H9 (cell line): ENCODE data around the gene MUCL3. TPM values are rescaled to one million over a fixed set of nuclear protein-coding genes. Genes with fewer than 3 reads are reported as not detected.

Experiments used
- DNase-seq: peaks from one replicate; pipeline ENCODE4 v3.0.0-alpha.2; 2017
- H2AFZ ChIP-seq: one replicate; pipeline ENCODE4 v1.6.1; 2013; ENCODE audit warnings: mild to moderate bottlenecking, low read length, control low read depth, moderate library complexity
- H2AK5ac ChIP-seq: 2 replicates; pipeline ENCODE4 v1.6.1; 2013; ENCODE audit warnings: low read length, control low read depth, mixed read lengths; ENCODE audit not compliant: insufficient read length
- H2BK120ac ChIP-seq: one replicate; pipeline ENCODE4 v1.6.1; 2013; ENCODE audit warnings: low read depth, mild to moderate bottlenecking, low read length, control low read depth, inconsistent platforms; ENCODE audit not compliant: poor library complexity, severe bottlenecking
- H2BK12ac ChIP-seq: 2 replicates; pipeline ENCODE4 v1.6.1; 2013; ENCODE audit warnings: low read length, control low read depth, mixed read lengths, low read depth; ENCODE audit not compliant: insufficient read length
- H2BK15ac ChIP-seq: 2 replicates; pipeline ENCODE4 v1.6.1; 2013; ENCODE audit warnings: low read depth, low read length, control low read depth
- H2BK20ac ChIP-seq: one replicate; pipeline ENCODE4 v1.6.1; 2013; ENCODE audit warnings: low read depth, mild to moderate bottlenecking, low read length, control low read depth, inconsistent platforms; ENCODE audit not compliant: poor library complexity, severe bottlenecking
- H2BK5ac ChIP-seq: 2 replicates; pipeline ENCODE4 v1.6.1; 2013; ENCODE audit warnings: low read length, control low read depth, mixed read lengths; ENCODE audit not compliant: insufficient read length
- H3K14ac ChIP-seq: 2 replicates; pipeline ENCODE4 v1.6.1; 2013; ENCODE audit warnings: low read length, control low read depth; ENCODE audit not compliant: insufficient read depth
- H3K18ac ChIP-seq: 2 replicates; pipeline ENCODE4 v1.6.1; 2013; ENCODE audit warnings: low read depth, mild to moderate bottlenecking, mixed read lengths, low read length, control low read depth; ENCODE audit not compliant: insufficient read length
- H3K23ac ChIP-seq: 2 replicates; pipeline ENCODE4 v1.6.1; 2013; ENCODE audit warnings: low read length, control low read depth, mixed read lengths, low read depth; ENCODE audit not compliant: insufficient read length
- H3K23me2 ChIP-seq: 2 replicates; pipeline ENCODE4 v1.6.1; 2013; ENCODE audit warnings: low read depth, mild to moderate bottlenecking, mixed read lengths, low read length, control low read depth; ENCODE audit not compliant: insufficient read length, poor library complexity, severe bottlenecking
- H3K27ac ChIP-seq: 2 replicates; pipeline ENCODE4 v1.5.1; 2013; ENCODE audit warnings: low read length, control low read depth, mixed read lengths, low read depth; ENCODE audit not compliant: insufficient read length
- H3K27me3 ChIP-seq: 2 replicates; pipeline ENCODE4 v1.6.1; 2013; ENCODE audit warnings: low read length, control low read depth, inconsistent platforms; ENCODE audit not compliant: insufficient read depth
- H3K4ac ChIP-seq: 2 replicates; pipeline ENCODE4 v1.6.1; 2013; ENCODE audit warnings: low read depth, mild to moderate bottlenecking, control low read depth, inconsistent platforms, low read length, moderate library complexity
- H3K4me1 ChIP-seq: 2 replicates; pipeline ENCODE4 v1.6.1; 2013; ENCODE audit warnings: low read length, control low read depth, inconsistent platforms; ENCODE audit not compliant: insufficient read depth
- H3K4me2 ChIP-seq: 2 replicates; pipeline ENCODE4 v1.6.1; 2013; ENCODE audit warnings: low read length, control low read depth, mixed read lengths; ENCODE audit not compliant: insufficient read length, insufficient read depth
- H3K56ac ChIP-seq: 2 replicates; pipeline ENCODE4 v1.6.1; 2013; ENCODE audit warnings: low read depth, mild to moderate bottlenecking, mixed read lengths, low read length, control low read depth; ENCODE audit not compliant: insufficient read length
- H3K79me1 ChIP-seq: 2 replicates; pipeline ENCODE4 v1.6.1; 2013; ENCODE audit warnings: low read depth, mild to moderate bottlenecking, moderate library complexity, low read length, control low read depth, inconsistent platforms; ENCODE audit not compliant: insufficient read depth, poor library complexity, severe bottlenecking
- H3K79me2 ChIP-seq: 2 replicates; pipeline ENCODE4 v1.6.1; 2013; ENCODE audit warnings: low read length, control low read depth, inconsistent platforms; ENCODE audit not compliant: insufficient read depth
- H3K9ac ChIP-seq: 2 replicates; pipeline ENCODE4 v1.6.1; 2013; ENCODE audit warnings: low read length, control low read depth, mixed read lengths; ENCODE audit not compliant: insufficient read length; ENCODE audit errors: extremely low read depth
- H3K9me3 ChIP-seq: one replicate; pipeline ENCODE4 v1.6.1; 2013; ENCODE audit warnings: low read depth, low read length, inconsistent platforms; ENCODE audit not compliant: control insufficient read depth
- H3T11ph ChIP-seq: one replicate; pipeline ENCODE4 v1.6.1; 2013; ENCODE audit warnings: mild to moderate bottlenecking, low read length, control low read depth, inconsistent platforms
- H4K20me1 ChIP-seq: one replicate; pipeline ENCODE4 v1.6.1; 2013; ENCODE audit not compliant: control insufficient read depth, insufficient read length, insufficient read depth
- H4K5ac ChIP-seq: 2 replicates; pipeline ENCODE4 v1.6.1; 2013; ENCODE audit warnings: low read depth, mild to moderate bottlenecking, mixed read lengths, low read length, control low read depth; ENCODE audit not compliant: insufficient read length
- H4K8ac ChIP-seq: replicated peaks from 2 replicates; pipeline ENCODE4 v1.6.1; 2013; ENCODE audit warnings: low read length, control low read depth, mixed read lengths, low read depth; ENCODE audit not compliant: insufficient read length
- H4K91ac ChIP-seq: 2 replicates; pipeline ENCODE4 v1.6.1; 2013; ENCODE audit warnings: low read depth, mild to moderate bottlenecking, moderate library complexity, mixed read lengths, low read length, control low read depth; ENCODE audit not compliant: insufficient read length
- H3K27ac Mint-ChIP-seq, 3 experiments: 2 replicates in 2 of 3; 3 replicates in 1 of 3; pipeline ENCODE4 v1.8.0; 2020 to 2021; ENCODE audit warnings: mixed read lengths in 3 of 3, mild to moderate bottlenecking in 1 of 3, moderate library complexity in 1 of 3
- H3K27me3 Mint-ChIP-seq: 2 replicates; pipeline ENCODE4 v1.8.0; 2021; ENCODE audit warnings: low read depth, mild to moderate bottlenecking, moderate library complexity, mixed read lengths
- H3K36me3 Mint-ChIP-seq, 3 experiments: 2 replicates in 2 of 3; 3 replicates in 1 of 3; pipeline ENCODE4 v1.8.0; 2020 to 2021; ENCODE audit warnings: low read depth in 3 of 3, mixed read lengths in 3 of 3; ENCODE audit not compliant: insufficient read depth in 1 of 3
- H3K4me1 Mint-ChIP-seq, 2 experiments: 2 replicates each; pipeline ENCODE4 v1.8.0; 2020; ENCODE audit warnings: mixed read lengths in 2 of 2
- H3K4me3 Mint-ChIP-seq, 2 experiments: 2 replicates in 1 of 2; 3 replicates in 1 of 2; pipeline ENCODE4 v1.8.0; 2020 to 2021; ENCODE audit warnings: mild to moderate bottlenecking in 2 of 2, mixed read lengths in 2 of 2, moderate library complexity in 1 of 2
- H3K9me3 Mint-ChIP-seq, 2 experiments: 2 replicates in 1 of 2; 3 replicates in 1 of 2; pipeline ENCODE4 v1.8.0; 2020; ENCODE audit warnings: mild to moderate bottlenecking in 2 of 2, mixed read lengths in 2 of 2, moderate library complexity in 1 of 2
- WGBS: extraction: QIAGEN DNeasy Blood & Tissue Kit; methylation state at CpG from one replicate; pipeline ENCODE4 v1.1.7; 2013; ENCODE audit warnings: missing lambda C conversion rate, low lambda C conversion rate, mixed read lengths; ENCODE audit not compliant: insufficient read length; ENCODE audit errors: extremely low coverage; 5-methylcytosine and 5-hydroxymethylcytosine counted together
- total RNA-seq: library from RNA; stranded (reverse); gene quantifications from 2 replicates; pipeline ENCODE4 v1.2.1, GENCODE V29; 2021
- TF ChIP-seq, protein P1 (sequence below): fragments of 200-600 bp; sonication (generic); conservative IDR thresholded peaks from 3 replicates; pipeline ENCODE4 v1.8.0; 2021; ENCODE audit warnings: antibody characterized with exemption, mild to moderate bottlenecking

Gene MUCL3
- total RNA-seq, 1 experiment from 2014 or later: 0.15 TPM

DNA sequence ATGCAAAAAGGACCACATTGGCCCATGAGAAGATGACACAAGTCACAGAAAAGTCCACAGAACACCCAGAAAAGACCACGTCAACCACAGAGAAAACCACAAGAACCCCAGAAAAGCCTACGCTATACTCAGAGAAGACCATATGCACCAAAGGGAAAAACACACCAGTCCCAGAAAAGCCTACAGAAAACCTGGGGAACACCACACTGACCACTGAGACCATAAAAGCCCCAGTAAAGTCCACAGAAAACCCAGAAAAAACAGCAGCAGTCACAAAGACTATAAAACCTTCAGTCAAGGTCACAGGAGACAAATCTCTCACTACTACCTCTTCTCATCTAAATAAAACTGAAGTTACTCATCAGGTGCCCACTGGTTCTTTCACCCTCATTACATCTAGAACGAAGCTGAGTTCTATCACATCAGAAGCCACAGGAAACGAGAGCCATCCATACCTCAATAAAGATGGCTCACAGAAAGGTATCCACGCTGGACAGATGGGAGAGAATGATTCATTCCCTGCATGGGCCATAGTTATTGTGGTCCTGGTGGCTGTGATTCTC is 11.2 kb downstream of the MUCL3 start:
- Mint-ChIP-seq H3K9me3 (peaks cover 0 to 8% of the 10 kb centered on the region in 2 experiments; a peak in 3 of 5 replicates), H3K4me1 (peaks cover 14 to 21% of the 10 kb centered on the region in 2 experiments), H3K36me3 (no peaks in the 10 kb centered on the region; a peak in 1 of 7 replicates), H3K27ac (no peak overlapping the region), H3K27me3 (peaks cover 73% of the 10 kb centered on the region), H3K4me3 (no peak overlapping the region)
- Histone ChIP-seq H3T11ph (no peak overlapping the region), H2BK5ac (no peak overlapping the region), H4K20me1 (no peaks in the 10 kb centered on the region), H2AK5ac (no peak overlapping the region), H3K4me2 (no peak overlapping the region), H2BK120ac (no peak overlapping the region), H3K79me1 (no peaks in the 10 kb centered on the region), H4K8ac (no peak overlapping the region), H3K4me1 (no peaks in the 10 kb centered on the region), H3K56ac (no peak overlapping the region), H3K14ac (no peak overlapping the region), H4K91ac (no peak overlapping the region), H3K27ac (no peak overlapping the region), H4K5ac (no peak overlapping the region), H3K18ac (no peak overlapping the region), H3K23ac (no peak overlapping the region), H2BK20ac (no peak overlapping the region), H2AFZ (no peak overlapping the region), H3K9ac (no peak overlapping the region), H3K4ac (no peak overlapping the region), H3K9me3 (no peaks in the 10 kb centered on the region), H2BK15ac (no peak overlapping the region), H3K27me3 (no peaks in the 10 kb centered on the region; the same call in 1 of the 2 replicates), H2BK12ac (no peak overlapping the region), H3K23me2 (peaks cover 5% of the 10 kb centered on the region), H3K79me2 (no peaks in the 10 kb centered on the region)
- DNase-seq: no peak
- WGBS: no CpG with 5 or more reads among the region's 5 CpGs
- TF ChIP-seq, protein P1, sequence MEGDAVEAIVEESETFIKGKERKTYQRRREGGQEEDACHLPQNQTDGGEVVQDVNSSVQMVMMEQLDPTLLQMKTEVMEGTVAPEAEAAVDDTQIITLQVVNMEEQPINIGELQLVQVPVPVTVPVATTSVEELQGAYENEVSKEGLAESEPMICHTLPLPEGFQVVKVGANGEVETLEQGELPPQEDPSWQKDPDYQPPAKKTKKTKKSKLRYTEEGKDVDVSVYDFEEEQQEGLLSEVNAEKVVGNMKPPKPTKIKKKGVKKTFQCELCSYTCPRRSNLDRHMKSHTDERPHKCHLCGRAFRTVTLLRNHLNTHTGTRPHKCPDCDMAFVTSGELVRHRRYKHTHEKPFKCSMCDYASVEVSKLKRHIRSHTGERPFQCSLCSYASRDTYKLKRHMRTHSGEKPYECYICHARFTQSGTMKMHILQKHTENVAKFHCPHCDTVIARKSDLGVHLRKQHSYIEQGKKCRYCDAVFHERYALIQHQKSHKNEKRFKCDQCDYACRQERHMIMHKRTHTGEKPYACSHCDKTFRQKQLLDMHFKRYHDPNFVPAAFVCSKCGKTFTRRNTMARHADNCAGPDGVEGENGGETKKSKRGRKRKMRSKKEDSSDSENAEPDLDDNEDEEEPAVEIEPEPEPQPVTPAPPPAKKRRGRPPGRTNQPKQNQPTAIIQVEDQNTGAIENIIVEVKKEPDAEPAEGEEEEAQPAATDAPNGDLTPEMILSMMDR: no peak
